OCI-LY7 (cell line): Measurements from ENCODE around the gene SPARC. TPM values are rescaled to one million over a fixed set of nuclear protein-coding genes. Genes with fewer than 3 reads are reported as not detected.

Source experiments
- BruUV-seq: library from RNA; stranded (reverse); fragments of 400-500 nt; replicated peaks from 2 replicates; lab custom pipeline; 2021; lab: Mats Ljungman, UMichigan
- CTCF ChIA-PET: fragments of 300-600 bp; sonication (Branson Sonifier 250); formaldehyde crosslinking; loops from one replicate; lab custom pipeline; 2022; ENCODE audit warnings: antibody characterized with exemption; ENCODE audit not compliant: unreplicated experiment; lab: Charles Lee
- POLR2A ChIA-PET: fragments of 300-600 bp; sonication (Branson Sonifier 250); formaldehyde crosslinking; loops from one replicate; lab custom pipeline; 2022; ENCODE audit warnings: antibody characterized with exemption; lab: Charles Lee
- DNase-seq: peaks from one replicate; pipeline ENCODE4 v3.0.0-alpha.2; 2015; ENCODE audit warnings: low spot score
- H2AFZ ChIP-seq: fragments of 200-600 bp; sonication (generic), shearing (Covaris generic); 2 replicates; pipeline ENCODE4 v1.6.1; 2014; ENCODE audit warnings: mild to moderate bottlenecking, antibody characterized with exemption, low read length, moderate library complexity
- H3K27ac ChIP-seq: fragments of 200-600 bp; sonication (generic); 2 replicates; pipeline ENCODE4 v1.5.1; 2014; ENCODE audit warnings: mixed run types, low read depth, mild to moderate bottlenecking, moderate library complexity, low read length, inconsistent platforms; ENCODE audit not compliant: poor library complexity, severe bottlenecking
- H3K36me3 ChIP-seq: fragments of 200-600 bp; sonication (generic); 2 replicates; pipeline ENCODE4 v1.6.1; 2014; ENCODE audit warnings: mild to moderate bottlenecking, antibody characterized with exemption, low read length, moderate library complexity, mixed read lengths; ENCODE audit not compliant: insufficient read depth
- H3K4me1 ChIP-seq: fragments of 200-600 bp; sonication (generic); 2 replicates; pipeline ENCODE4 v1.5.1; 2014; ENCODE audit warnings: mild to moderate bottlenecking, low read length; ENCODE audit not compliant: insufficient read depth, poor library complexity, severe bottlenecking
- H3K4me2 ChIP-seq: fragments of 200-600 bp; sonication (generic); 2 replicates; pipeline ENCODE4 v1.6.1; 2014; ENCODE audit warnings: mild to moderate bottlenecking, low read length
- H3K4me3 ChIP-seq: fragments of 200-600 bp; sonication (generic); 2 replicates; pipeline ENCODE4 v1.5.1; 2014; ENCODE audit warnings: mild to moderate bottlenecking, low read depth, low read length; ENCODE audit not compliant: poor library complexity, severe bottlenecking
- H3K79me2 ChIP-seq: fragments of 200-600 bp; sonication (generic); 2 replicates; pipeline ENCODE4 v1.6.1; 2016; ENCODE audit warnings: low read depth, mild to moderate bottlenecking, low read length, moderate library complexity, mixed read lengths; ENCODE audit not compliant: insufficient read depth
- H3K9me2 ChIP-seq: fragments of 200-600 bp; sonication (generic); 2 replicates; pipeline ENCODE4 v1.6.1; 2016; ENCODE audit warnings: mild to moderate bottlenecking, low read length, mixed read lengths; ENCODE audit not compliant: insufficient read depth
- H3K9me3 ChIP-seq: fragments of 200-600 bp; sonication (generic); 2 replicates; pipeline ENCODE4 v1.6.1; 2014; ENCODE audit warnings: mild to moderate bottlenecking, mixed run types, low read length, mixed read lengths
- H4K20me1 ChIP-seq: fragments of 200-600 bp; sonication (generic); 2 replicates; pipeline ENCODE4 v1.6.1; 2014; ENCODE audit warnings: mild to moderate bottlenecking, antibody characterized with exemption, low read length, moderate library complexity, mixed read lengths; ENCODE audit not compliant: insufficient read depth
- CTCF ChIP-seq: fragments of 200-600 bp; sonication (generic); conservative IDR thresholded peaks from 2 replicates; pipeline ENCODE4 v1.5.1; 2014; ENCODE audit warnings: mild to moderate bottlenecking, antibody characterized with exemption, low read length, moderate library complexity, mixed read lengths
- EZH2phosphoT487 ChIP-seq: fragments of 200-600 bp; sonication (generic); IDR thresholded peaks from 2 replicates; pipeline ENCODE4 v1.6.1; 2018; ENCODE audit warnings: low read depth, borderline replicate concordance, mild to moderate bottlenecking, mixed run types, antibody characterized with exemption, low read length, moderate library complexity, mixed read lengths
- intact Hi-C: fragments of 100-400 bp; cut with micrococcal nuclease; formaldehyde crosslinking; loops from one replicate; pipeline ENCODE4 v1.10.0; 2022; ENCODE audit not compliant: unreplicated experiment
- total RNA-seq, 2 experiments: library from RNA; depleted of rRNA in 1 of 2; stranded (reverse); fragments of >200 nt in 1 of 2; shearing (Covaris generic) in 1 of 2; gene quantifications; 2 replicates each; pipeline ENCODE4 v1.2.3, GENCODE V29; 2014 to 2022

SPARC gene
- total RNA-seq, 2 experiments from 2014 or later: 0.89 TPM; not detected in 1

GRCh38 chr5:151638619-151639018, 48.1 kb downstream of the SPARC start:
- Histone ChIP-seq H3K36me3 (no peaks in the 10 kb centered on the region), H3K4me2 (no peak overlapping the region), H3K9me3 (no peaks in the 10 kb centered on the region), H2AFZ (no peak overlapping the region), H3K4me3 (no peak overlapping the region), H3K27ac (no peak overlapping the region), H4K20me1 (no peaks in the 10 kb centered on the region), H3K9me2 (no peaks in the 10 kb centered on the region), H3K4me1 (no peaks in the 10 kb centered on the region), H3K79me2 (no peaks in the 10 kb centered on the region)
- DNase-seq: no peak
- no TSS peak for BruUV-seq
- CTCF ChIA-PET: no interaction called here
- TF ChIP-seq EZH2phosphoT487: no peak
- TF ChIP-seq CTCF: no peak
- intact Hi-C loops: no loop called here
- POLR2A ChIA-PET: interaction anchor here (0.7 kb wide), 1 partner anchor 18 kb away, joined by 4 read pairs; no protein-coding TSS in a partner anchor

GRCh38 chr5:151637676-151638075, 49.0 kb downstream of the SPARC start:
- Histone ChIP-seq H3K4me1 (no peaks in the 10 kb centered on the region), H3K4me3 (no peak overlapping the region), H3K4me2 (no peak overlapping the region), H3K79me2 (no peaks in the 10 kb centered on the region), H3K9me2 (no peaks in the 10 kb centered on the region), H4K20me1 (no peaks in the 10 kb centered on the region), H3K9me3 (no peaks in the 10 kb centered on the region), H3K27ac (no peak overlapping the region), H2AFZ (no peak overlapping the region), H3K36me3 (no peaks in the 10 kb centered on the region)
- POLR2A ChIA-PET: no interaction called here
- TF ChIP-seq CTCF: no peak
- no peak for TF ChIP-seq EZH2phosphoT487
- intact Hi-C loops: no loop called here
- DNase-seq: no peak
- no TSS peak for BruUV-seq
- CTCF ChIA-PET: no interaction called here

GRCh38 chr5:151633892-151634291, 52.8 kb downstream of the SPARC start:
- no peak for DNase-seq
- Histone ChIP-seq H3K4me2 (no peak overlapping the region), H3K36me3 (no peaks in the 10 kb centered on the region), H3K9me2 (no peaks in the 10 kb centered on the region), H4K20me1 (no peaks in the 10 kb centered on the region), H3K79me2 (no peaks in the 10 kb centered on the region), H3K4me3 (no peak overlapping the region), H3K9me3 (no peaks in the 10 kb centered on the region), H2AFZ (no peak overlapping the region), H3K27ac (no peak overlapping the region), H3K4me1 (no peaks in the 10 kb centered on the region)
- ChIA-PET POLR2A (interaction anchor here (0.7 kb wide), 1 partner anchor 949 kb away, joined by 3 read pairs; no protein-coding TSS in a partner anchor), CTCF (no interaction called here)
- TF ChIP-seq CTCF (no peak), EZH2phosphoT487 (no peak)
- BruUV-seq: no TSS peak
- intact Hi-C loops: no loop called here
